Right cardiac atrium (tissue), 5 donors: Measurements from ENCODE around the gene MECP2. TPM values are rescaled to one million over a fixed set of nuclear protein-coding genes. Genes with fewer than 3 reads are reported as not detected.

Source experiments
- ATAC-seq, 2 donors: fragments of 200-7000 bp; cut with Tn5 transposase; one replicate each; pipeline versions ENCODE4 v1.8.0 to v1.9.1; 2020; ENCODE audit warnings: moderate library complexity in 2 of 2, mild to moderate bottlenecking in 1 of 2
- DNase-seq, 3 donors: peaks; one replicate each; pipeline ENCODE4 v3.0.0-alpha.2; 2020
- H3K27ac ChIP-seq: one replicate; pipeline ENCODE4 v1.5.1; 2013; ENCODE audit warnings: mild to moderate bottlenecking, low read length, control low read depth, moderate library complexity
- H3K27me3 ChIP-seq: one replicate; pipeline ENCODE4 v1.6.1; 2013; ENCODE audit not compliant: control insufficient read depth, insufficient read depth
- H3K4me1 ChIP-seq: one replicate; pipeline ENCODE4 v1.6.1; 2013; ENCODE audit warnings: low read length; ENCODE audit not compliant: control insufficient read depth, insufficient read depth
- H3K4me3 ChIP-seq: one replicate; pipeline ENCODE4 v1.5.1; 2013; ENCODE audit warnings: low read length, control low read depth
- H3K9me3 ChIP-seq: one replicate; pipeline ENCODE4 v1.6.1; 2013; ENCODE audit warnings: low read length; ENCODE audit not compliant: control insufficient read depth
- WGBS: extraction: QIAGEN DNeasy Blood & Tissue Kit; methylation state at CpG from one replicate; pipeline ENCODE4 v1.1.7; 2013; 5-methylcytosine and 5-hydroxymethylcytosine counted together
- intact Hi-C, 4 donors: fragments of 100-400 bp; cut with DNase I; formaldehyde crosslinking; loops; one replicate each; pipeline versions ENCODE4 v1.11.0 to v1.14.0; 2022 to 2023
- polyA plus RNA-seq: library from polyadenylated mRNA; stranded (reverse); fragments of 200-250 nt; gene quantifications from one replicate; pipeline ENCODE4 v1.2.3, GENCODE V29; 2013
- total RNA-seq, 4 donors: library from RNA; stranded (reverse); fragmentation: NEBNext Ultra II Directional; extraction: Animal tissue kit (Norgen Biotek cat#: 25700); gene quantifications; one replicate each; pipeline ENCODE4 v1.2.1, GENCODE V29; 2021
- donor health status: healthy with polysubstance abuse.
- donor health status: DM: no; HTN: yes; CAD: no.
- donor health status: DM: no; HTN: no; CAD: no.
- donor health status: DM: no; HTN: yes; CAD: no; lungs with severe emphysema.
- donor health status: DM: yes; HTN: yes; CAD: no.

The MECP2 gene
- total and polyA plus RNA-seq, 5 donors: 34.9 to 50.2 (median 43.4) TPM

DNA sequence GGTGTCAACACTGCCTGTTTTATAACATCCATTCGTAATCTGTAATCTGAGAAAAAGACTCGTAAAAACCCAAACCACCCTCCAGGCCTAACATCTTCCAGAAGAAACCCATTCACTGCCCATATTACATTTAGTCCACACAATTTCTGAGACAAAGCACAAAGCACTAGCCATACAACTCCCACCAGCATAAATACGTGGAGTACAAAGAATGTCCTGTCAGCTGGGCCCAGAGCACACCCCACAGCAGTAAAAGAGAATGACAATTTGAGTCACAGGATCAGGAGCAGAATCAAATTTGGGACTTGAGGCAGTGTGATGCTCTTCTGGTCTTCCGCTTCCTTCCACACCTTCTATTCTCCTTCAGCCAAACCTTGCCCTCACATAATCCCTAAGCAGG is 6.8 kb downstream of the MECP2 start:
- Histone ChIP-seq H3K4me3 (no peak overlapping the region), H3K27ac (peak overlapping the region; percentile 37), H3K9me3 (no peaks in the 10 kb centered on the region), H3K27me3 (no peaks in the 10 kb centered on the region), H3K4me1 (peaks cover 9% of the 10 kb centered on the region)
- DNase-seq (no peak), ATAC-seq (no peak)
- intact Hi-C loops: no loop called here
- 54% methylated on average over 4 of the region's 4 CpGs for WGBS

DNA sequence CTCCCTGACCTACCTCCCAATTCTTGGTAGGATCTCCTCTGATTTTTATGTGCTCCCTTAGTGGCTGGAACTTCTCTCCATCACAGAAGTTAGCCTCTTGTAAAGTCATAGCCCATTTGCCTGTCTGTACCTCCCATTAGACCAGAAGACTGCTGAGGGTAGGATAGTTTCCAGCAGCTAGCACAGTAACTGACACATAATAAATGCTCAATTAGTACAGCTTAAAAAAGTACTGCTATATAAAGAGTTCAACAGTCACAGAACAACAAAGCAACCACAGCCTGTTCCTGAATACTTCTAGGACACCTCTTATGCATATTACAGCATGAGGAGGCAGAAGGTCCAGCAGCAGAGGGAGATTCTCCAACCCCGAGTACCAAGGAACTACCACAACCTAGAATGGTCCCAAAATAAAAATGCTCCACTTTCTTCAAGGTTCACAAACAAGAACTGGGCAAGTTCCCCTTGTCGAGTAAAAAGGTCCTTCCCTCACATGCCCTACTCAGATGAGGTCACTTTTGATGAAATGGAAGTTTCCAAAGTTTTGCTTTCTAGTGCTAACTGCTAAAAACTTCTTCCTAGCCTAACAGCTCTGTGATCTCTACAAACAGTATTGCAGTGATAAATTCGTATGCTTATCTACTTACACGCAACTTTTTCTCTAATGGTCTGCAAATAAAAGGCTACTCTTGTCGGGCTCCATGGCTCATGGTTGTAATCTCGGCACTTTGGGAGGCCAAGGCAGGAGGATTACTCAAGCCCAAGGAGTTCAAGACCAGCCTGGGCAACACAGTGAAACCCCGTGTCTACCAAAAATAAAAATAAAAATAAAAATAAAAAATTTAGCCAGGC is 12.8 kb downstream of the MECP2 start:
- WGBS: 60% methylated on average over 7 of the region's 7 CpGs
- Histone ChIP-seq H3K27me3 (no peaks in the 10 kb centered on the region), H3K4me3 (no peak overlapping the region), H3K27ac (no peak overlapping the region), H3K9me3 (no peaks in the 10 kb centered on the region), H3K4me1 (peaks cover 5% of the 10 kb centered on the region)
- DNase-seq (no peak), ATAC-seq (no peak)
- intact Hi-C loops: loop anchor here in 1 of 4 donors (10.0 kb wide), 1 partner anchor 490 kb away; the partner anchor contains the start of gene CCNQ

DNA sequence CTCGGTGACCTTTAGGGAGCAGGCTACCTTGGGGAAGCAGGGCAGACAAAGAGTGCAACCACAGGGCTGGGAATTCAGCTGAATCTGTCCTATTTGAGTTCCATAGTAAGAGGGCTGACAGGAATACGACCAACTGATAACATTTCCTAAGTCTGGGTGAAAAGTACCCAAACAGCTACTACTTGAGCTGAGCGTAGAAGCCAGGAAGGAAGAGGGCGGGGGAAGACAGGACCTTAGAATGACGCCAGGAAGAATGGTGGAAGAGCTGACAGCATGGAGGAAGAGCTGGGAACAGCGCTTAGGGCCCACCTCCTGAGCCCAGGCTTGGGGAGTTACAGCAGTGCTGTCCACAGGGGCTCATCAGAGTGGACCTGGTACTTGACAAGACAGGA is 14.4 kb downstream of the MECP2 start:
- Histone ChIP-seq H3K27me3 (no peaks in the 10 kb centered on the region), H3K4me3 (no peak overlapping the region), H3K9me3 (no peaks in the 10 kb centered on the region), H3K4me1 (peaks cover 5% of the 10 kb centered on the region), H3K27ac (no peak overlapping the region)
- WGBS: 35% methylated on average over 6 of the region's 6 CpGs
- peak; percentile 78 to 86 for ATAC-seq
- intact Hi-C loops: loop anchor here in 1 of 4 donors (10.0 kb wide), 1 partner anchor 488 kb away; the partner anchor contains the start of gene CCNQ
- peak in 1 of 3 donors; percentile 45 for DNase-seq

DNA sequence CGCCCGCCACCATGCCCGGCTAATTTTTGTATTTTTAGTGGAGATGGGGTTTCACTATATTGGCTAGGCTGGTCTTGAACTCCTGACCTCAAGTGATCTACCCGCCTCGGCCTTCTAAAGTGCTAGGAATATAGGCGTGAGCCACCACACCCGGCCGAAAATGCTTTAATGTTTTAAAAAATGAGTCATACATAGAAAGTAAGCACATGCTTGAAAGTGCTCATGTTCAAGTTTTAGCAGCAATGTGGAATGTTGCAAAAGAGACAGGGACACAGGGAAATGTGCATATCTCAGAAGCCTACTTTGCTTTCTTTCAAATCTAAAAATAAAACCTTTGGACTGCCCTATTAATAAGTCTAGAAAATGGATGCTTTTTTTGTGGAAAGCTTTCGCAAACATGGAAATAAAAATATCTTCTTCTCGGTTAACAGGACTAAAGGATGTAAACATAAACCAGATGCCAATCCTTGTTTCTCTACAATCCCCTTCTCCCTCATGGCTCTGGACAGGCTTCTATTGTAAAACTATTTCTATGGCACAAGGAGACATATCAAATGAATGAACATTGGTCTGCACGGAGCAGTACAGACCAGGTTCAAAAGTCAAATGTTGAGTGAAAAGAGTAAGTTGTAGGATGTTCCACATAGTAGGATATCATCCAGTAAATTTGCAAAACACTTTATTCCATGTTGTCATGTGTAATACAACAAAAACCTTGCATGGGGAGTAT is 15.0 kb downstream of the MECP2 start:
- WGBS: 28% methylated on average over 11 of the region's 11 CpGs
- DNase-seq (no peak), ATAC-seq (peak in 1 of 2 donors; percentile 30)
- Histone ChIP-seq H3K4me3 (no peak overlapping the region), H3K4me1 (peaks cover 5% of the 10 kb centered on the region), H3K27ac (no peak overlapping the region), H3K27me3 (no peaks in the 10 kb centered on the region), H3K9me3 (no peaks in the 10 kb centered on the region)
- intact Hi-C loops: loop anchor here in 1 of 4 donors (10.0 kb wide), 1 partner anchor 488 kb away; the partner anchor contains the start of gene CCNQ

DNA sequence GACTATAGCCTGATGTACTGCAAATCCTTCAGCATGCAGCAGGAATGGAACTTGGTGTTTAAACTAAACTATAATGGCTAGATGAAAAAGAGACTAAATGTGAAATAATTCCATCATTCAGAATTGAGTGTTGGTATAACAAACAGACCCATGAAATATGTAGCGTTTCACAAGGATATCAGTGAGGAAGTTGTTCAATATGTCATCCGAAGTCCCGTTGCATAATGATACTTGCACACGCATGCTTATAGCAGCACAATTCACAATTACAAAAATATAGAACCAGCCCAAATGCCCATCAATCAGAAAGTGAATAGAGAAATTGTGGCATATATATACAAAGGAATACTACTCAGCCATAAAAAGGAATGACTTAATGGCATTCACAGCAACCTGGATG is 20.4 kb downstream of the MECP2 start:
- ATAC-seq (no peak), DNase-seq (no peak)
- Histone ChIP-seq H3K9me3 (no peaks in the 10 kb centered on the region), H3K27me3 (no peaks in the 10 kb centered on the region), H3K27ac (no peak overlapping the region), H3K4me3 (no peak overlapping the region), H3K4me1 (peaks cover 5% of the 10 kb centered on the region)
- intact Hi-C loops: no loop called here
- 90% methylated on average over 4 of the region's 4 CpGs for WGBS

DNA sequence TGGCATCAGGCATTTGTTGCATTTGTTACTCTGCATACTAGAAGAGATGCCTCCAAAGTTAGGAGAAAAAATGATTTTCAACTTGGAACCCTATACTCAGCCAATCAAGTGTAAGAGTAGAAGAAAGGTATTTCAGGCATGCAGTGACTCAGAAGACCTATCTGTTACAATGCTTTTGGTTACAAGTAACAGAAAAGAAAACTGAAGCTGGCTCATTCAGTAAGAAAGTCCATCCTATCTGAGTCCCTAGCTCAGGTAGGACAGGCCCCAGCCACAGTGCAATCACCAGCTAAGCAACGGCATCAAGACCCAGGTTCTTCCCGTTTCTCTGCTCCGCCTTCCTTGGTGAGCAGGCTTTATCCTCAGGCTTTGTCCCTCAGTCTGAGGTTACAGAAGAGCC is 23.3 kb downstream of the MECP2 start:
- no peaks in the 10 kb centered on the region for H3K27me3 ChIP-seq
- intact Hi-C loops: no loop called here
- no peak overlapping the region for H3K4me3 ChIP-seq
- DNase-seq (no peak), ATAC-seq (peak in 1 of 2 donors; percentile 42)
- peak overlapping the region; percentile 64 for H3K27ac ChIP-seq
- H3K9me3 ChIP-seq: no peaks in the 10 kb centered on the region
- peaks cover 5% of the 10 kb centered on the region for H3K4me1 ChIP-seq
- 43% methylated on average over 3 of the region's 3 CpGs for WGBS

DNA sequence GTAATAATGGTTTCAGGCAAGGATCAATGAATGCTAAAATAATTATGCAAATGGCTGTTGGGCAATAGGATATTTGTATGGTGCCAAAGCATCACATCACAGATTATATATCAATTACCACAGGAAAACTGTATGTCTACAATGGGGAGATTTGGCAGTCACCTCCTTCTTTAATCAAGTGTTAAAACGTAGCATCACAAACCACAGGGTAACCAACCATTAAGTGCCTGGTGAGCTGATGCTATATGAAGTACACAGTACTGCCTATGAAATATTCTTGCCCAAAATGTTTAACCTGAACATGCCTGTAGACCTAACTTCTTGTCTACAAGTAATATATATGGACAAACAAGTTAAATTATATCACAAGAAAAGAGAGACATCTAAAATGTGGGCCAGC is 25.3 kb downstream of the MECP2 start:
- no peaks in the 10 kb centered on the region for H3K9me3 ChIP-seq
- no peak for ATAC-seq
- DNase-seq: no peak
- H3K4me1 ChIP-seq: peaks cover 7% of the 10 kb centered on the region
- H3K27ac ChIP-seq: no peak overlapping the region
- H3K4me3 ChIP-seq: no peak overlapping the region
- intact Hi-C loops: no loop called here
- no peaks in the 10 kb centered on the region for H3K27me3 ChIP-seq
- WGBS: 78% methylated on average over 1 of the region's 1 CpG

DNA sequence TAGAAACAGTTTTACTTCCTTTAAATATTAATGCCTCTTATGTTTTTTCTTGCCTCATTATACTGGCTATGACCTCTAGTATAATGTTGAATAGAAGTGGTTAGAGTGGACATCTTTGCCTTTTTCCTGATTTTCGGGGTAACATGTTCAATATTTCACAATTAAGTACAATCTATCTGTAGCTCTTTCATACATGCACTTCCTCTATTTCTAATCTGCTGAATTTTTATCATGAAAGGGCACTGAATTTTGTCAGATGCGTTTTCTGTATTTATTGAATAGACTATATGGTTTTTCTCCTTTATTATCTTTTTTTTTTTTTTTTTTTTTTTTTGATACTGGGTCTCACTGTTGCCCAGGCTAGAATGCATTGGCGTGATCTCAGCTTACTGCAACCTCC is 29.0 kb downstream of the MECP2 start:
- ATAC-seq: no peak
- Histone ChIP-seq H3K4me3 (no peak overlapping the region), H3K27me3 (no peaks in the 10 kb centered on the region), H3K27ac (no peak overlapping the region), H3K4me1 (peaks cover 11% of the 10 kb centered on the region), H3K9me3 (no peaks in the 10 kb centered on the region)
- 95% methylated on average over 3 of the region's 3 CpGs for WGBS
- DNase-seq: no peak
- intact Hi-C loops: no loop called here

DNA sequence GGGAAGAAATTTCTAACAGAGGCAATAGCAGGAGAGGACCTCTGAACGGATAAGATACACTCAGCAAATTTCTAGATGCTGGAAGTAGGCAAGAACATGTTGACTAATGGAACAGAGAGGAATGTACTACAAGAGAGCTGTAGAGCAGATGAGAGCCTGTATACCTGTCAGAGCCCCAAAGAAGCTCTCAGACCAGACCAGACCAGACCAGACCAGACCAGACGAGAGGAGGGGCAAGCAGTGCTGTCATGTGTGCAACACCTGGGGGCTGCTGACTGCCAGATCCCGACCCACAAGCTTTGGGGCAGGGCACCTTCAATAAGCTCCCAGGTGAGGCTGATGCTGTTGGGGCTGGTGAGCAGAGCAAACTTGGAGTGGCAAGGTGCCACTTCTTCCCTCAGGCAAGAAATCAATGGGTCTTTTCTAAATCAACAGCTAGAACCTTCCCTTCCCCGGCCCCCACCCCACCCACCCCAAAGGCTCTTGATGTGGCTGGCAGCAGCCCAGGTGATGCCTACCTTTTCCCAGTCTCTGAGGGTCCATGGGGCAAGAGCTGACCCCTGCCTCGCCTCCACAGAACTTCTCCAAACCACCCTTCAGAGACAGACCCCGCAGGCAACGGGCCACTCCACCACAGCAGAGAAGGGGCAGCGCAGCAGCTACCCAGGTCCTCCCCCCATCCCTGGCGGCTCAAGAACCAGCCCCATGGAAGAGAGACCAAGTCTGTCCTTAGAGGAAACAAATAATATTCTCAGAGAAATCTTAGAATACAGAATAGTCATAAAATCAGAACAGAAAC is 32.7 kb downstream of the MECP2 start:
- H3K4me3 ChIP-seq: no peak overlapping the region
- no peak overlapping the region for H3K27ac ChIP-seq
- H3K27me3 ChIP-seq: no peaks in the 10 kb centered on the region
- H3K9me3 ChIP-seq: no peaks in the 10 kb centered on the region
- intact Hi-C loops: no loop called here
- 81% methylated on average over 9 of the region's 9 CpGs for WGBS
- DNase-seq: no peak
- no peak for ATAC-seq
- H3K4me1 ChIP-seq: peaks cover 20% of the 10 kb centered on the region

DNA sequence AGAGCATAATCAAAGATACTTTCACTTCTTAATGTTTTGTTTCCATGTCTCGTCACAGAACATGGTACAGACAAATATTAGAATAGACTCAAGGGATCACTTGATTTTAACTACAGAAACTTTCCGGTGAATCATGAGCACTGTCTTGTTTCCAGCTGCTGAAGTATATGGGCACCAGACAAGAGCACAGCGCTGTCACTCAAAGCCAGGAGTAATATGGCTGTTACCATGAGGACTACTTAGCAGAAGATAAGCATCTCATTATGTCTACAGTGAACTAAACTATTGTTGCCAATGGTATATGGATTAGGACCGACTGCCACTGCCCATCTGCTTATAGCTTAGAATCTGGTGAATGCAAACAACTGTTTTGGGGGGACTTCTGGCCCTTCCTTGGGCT is 34.3 kb downstream of the MECP2 start:
- H3K4me1 ChIP-seq: peaks cover 24% of the 10 kb centered on the region
- H3K4me3 ChIP-seq: no peak overlapping the region
- WGBS: 64% methylated on average over 4 of the region's 4 CpGs
- no peaks in the 10 kb centered on the region for H3K27me3 ChIP-seq
- no peak for ATAC-seq
- intact Hi-C loops: no loop called here
- DNase-seq: no peak
- H3K27ac ChIP-seq: no peak overlapping the region
- H3K9me3 ChIP-seq: no peaks in the 10 kb centered on the region
